A549 (cell line): ENCODE data around the gene MRPL36. TPM values are rescaled to one million over a fixed set of nuclear protein-coding genes. Genes with fewer than 3 reads are reported as not detected.
A peak's percentile ranks its signal among the peaks of the same experiment; 100 is the strongest.

Experiments used
- ATAC-seq, 2 experiments: fragments of 200-7000 bp in 1 of 2; fragments of >200 bp in 1 of 2; cut with Nextera tagmentation in 1 of 2; cut with Tn5 transposase in 1 of 2; 3 replicates each; pipeline versions ENCODE4 v1.8.0 to v1.9.1; 2018 to 2020; ENCODE audit warnings: mild to moderate bottlenecking in 1 of 2, moderate library complexity in 1 of 2
- CTCF ChIA-PET: fragments of 300-600 bp; sonication (Branson Sonifier 250); formaldehyde crosslinking; extraction: SDS; loops from one replicate; lab custom pipeline; 2021; ENCODE audit warnings: antibody characterized with exemption, inconsistent platforms; lab: Yijun Ruan, JAX
- POLR2A ChIA-PET: fragments of 350-600 bp; formaldehyde crosslinking; extraction: SDS; loops from one replicate; lab custom pipeline; 2021; ENCODE audit warnings: antibody characterized with exemption, inconsistent platforms; lab: Yijun Ruan, JAX
- DNase-seq, 2 experiments: peaks; one replicate each; pipeline versions ENCODE4 v3.0.0 to v3.0.0-alpha.2; 2011 to 2016; ENCODE audit warnings: low read depth in 1 of 2, low spot score in 1 of 2
- FAIRE-seq: peaks from 2 replicates; lab custom pipeline; 2011; peaks lifted over from hg19 to GRCh38; lab: Jason Lieb, UNC
- H3K27ac ChIP-seq, 2 experiments: fragments of >200 bp; sonication (Bioruptor Twin); formaldehyde crosslinking; 3 replicates each; pipeline ENCODE4 v1.5.1; 2016 to 2017
- H3K4me1 ChIP-seq: fragments of >200 bp; sonication (Bioruptor Twin); formaldehyde crosslinking; 3 replicates; pipeline ENCODE4 v1.6.1; 2016
- H3K4me2 ChIP-seq: fragments of >200 bp; sonication (Bioruptor Twin); formaldehyde crosslinking; 3 replicates; pipeline ENCODE4 v1.6.1; 2016
- H3K4me3 ChIP-seq: fragments of >200 bp; sonication (Bioruptor Twin); formaldehyde crosslinking; 3 replicates; pipeline ENCODE4 v1.5.1; 2016
- H3K9me3 ChIP-seq: fragments of >200 bp; sonication (Bioruptor Twin); formaldehyde crosslinking; 3 replicates; pipeline ENCODE4 v1.6.1; 2016
- ATOH8 ChIP-seq: fragments of 250-450 bp; sonication (Bioruptor Pico); IDR thresholded peaks from 2 replicates; pipeline ENCODE4 v1.5.0; 2020; ENCODE audit warnings: low read depth, mild to moderate bottlenecking, moderate library complexity
- BHLHE40 ChIP-seq: IDR thresholded peaks from 2 replicates; pipeline ENCODE4 v1.6.1; 2012; ENCODE audit warnings: low read depth, low read length, inconsistent platforms
- CBX8 ChIP-seq: fragments of 200-600 bp; sonication (generic); IDR thresholded peaks from 2 replicates; pipeline ENCODE4 v1.6.1; 2016
- CHD2 ChIP-seq: fragments of 150-350 bp; IDR thresholded peaks from 2 replicates; pipeline ENCODE4 v1.6.1; 2014; ENCODE audit warnings: low read length; ENCODE audit not compliant: partially characterized antibody
- CTCF ChIP-seq: fragments of >200 bp; sonication (Bioruptor Twin); formaldehyde crosslinking; IDR thresholded peaks from 3 replicates; pipeline ENCODE4 v1.5.1; 2016
- E2F6 ChIP-seq: IDR thresholded peaks from 2 replicates; pipeline ENCODE4 v1.6.1; 2012; ENCODE audit warnings: low read depth, borderline replicate concordance
- EHMT2 ChIP-seq: fragments of 200-600 bp; sonication (generic); IDR thresholded peaks from 2 replicates; pipeline ENCODE4 v1.6.1; 2016; ENCODE audit warnings: antibody characterized with exemption, low read depth, mild to moderate bottlenecking, moderate library complexity
- GATA3 ChIP-seq: IDR thresholded peaks from 2 replicates; pipeline ENCODE4 v1.6.1; 2012; ENCODE audit warnings: borderline replicate concordance
- HDAC2 ChIP-seq: fragments of 200-600 bp; sonication (generic); IDR thresholded peaks from 2 replicates; pipeline ENCODE4 v1.6.1; 2016
- HES2 ChIP-seq: fragments of >200 bp; sonication (Bioruptor Twin); formaldehyde crosslinking; IDR thresholded peaks from 2 replicates; pipeline ENCODE4 v1.6.1; 2016
- HEYL ChIP-seq: fragments of 250-450 bp; sonication (Bioruptor Pico); IDR thresholded peaks from 2 replicates; pipeline ENCODE4 v1.8.0; 2021; ENCODE audit warnings: mild to moderate bottlenecking, moderate library complexity
- HMGXB4 ChIP-seq: fragments of 250-450 bp; sonication (Bioruptor Pico); IDR thresholded peaks from 2 replicates; pipeline ENCODE4 v1.5.0; 2021; ENCODE audit warnings: mild to moderate bottlenecking, moderate library complexity, borderline replicate concordance
- HOXB13 ChIP-seq: fragments of 250-450 bp; sonication (Bioruptor Pico); IDR thresholded peaks from 2 replicates; pipeline ENCODE4 v1.5.0; 2020; ENCODE audit warnings: low read depth, mild to moderate bottlenecking, moderate library complexity
- JUNB ChIP-seq: fragments of >200 bp; sonication (Bioruptor Twin); formaldehyde crosslinking; IDR thresholded peaks from 2 replicates; pipeline ENCODE4 v1.6.1; 2016
- MAFK ChIP-seq: fragments of 450-650 bp; IDR thresholded peaks from 2 replicates; pipeline ENCODE4 v1.6.1; 2014; ENCODE audit not compliant: partially characterized antibody
- NPAS2 ChIP-seq: fragments of 250-450 bp; sonication (Bioruptor Pico); IDR thresholded peaks from 2 replicates; pipeline ENCODE4 v1.8.0; 2022; ENCODE audit warnings: mild to moderate bottlenecking, moderate library complexity, borderline replicate concordance
- NR3C1 ChIP-seq: fragments of >200 bp; sonication (Bioruptor Twin); formaldehyde crosslinking; IDR thresholded peaks from 3 replicates; pipeline ENCODE4 v1.6.1; 2017
- POLR2AphosphoS2 ChIP-seq: conservative IDR thresholded peaks from 2 replicates; pipeline ENCODE4 v1.6.1; 2012; ENCODE audit warnings: low read length, improper control_type of control experiment, inconsistent platforms
- RNF2 ChIP-seq: fragments of 200-600 bp; sonication (generic); IDR thresholded peaks from 2 replicates; pipeline ENCODE4 v1.6.1; 2016; ENCODE audit warnings: low read depth, mild to moderate bottlenecking, antibody characterized with exemption, moderate library complexity, borderline replicate concordance
- SREBF2 ChIP-seq: fragments of 450-650 bp; IDR thresholded peaks from 2 replicates; pipeline ENCODE4 v1.6.1; 2014; ENCODE audit warnings: mild to moderate bottlenecking, moderate library complexity
- TP53 ChIP-seq: fragments of 250-450 bp; sonication (Bioruptor Pico); IDR thresholded peaks from 2 replicates; pipeline ENCODE4 v1.5.0; 2021; ENCODE audit warnings: mild to moderate bottlenecking, moderate library complexity
- ZC3H11A ChIP-seq: fragments of 450-650 bp; IDR thresholded peaks from 2 replicates; pipeline ENCODE4 v1.6.1; 2014; ENCODE audit warnings: antibody characterized with exemption, mild to moderate bottlenecking
- WGBS: methylation state at CpG from one replicate; pipeline ENCODE4 v1.1.6; 2017; ENCODE audit errors: missing lambda C conversion rate; 5-methylcytosine and 5-hydroxymethylcytosine counted together
- polyA plus RNA-seq, 4 experiments: library from polyadenylated mRNA; depleted of rRNA in 3 of 4; stranded (reverse); fragments of >200 nt; fragmentation: RNase III in 1 of 4; extraction: RNeasy Plus Mini Kit Qiagen cat#74134 plus additional on column Dnase treatment in 1 of 4; gene quantifications; 2 replicates in 3 of 4; 3 replicates in 1 of 4; pipeline ENCODE4 v1.2.3, GENCODE V29; 2011 to 2017

The MRPL36 gene
- polyA plus RNA-seq, 2 of the 4 experiments (the other 2 are of a cell fraction), result 114 to 127 TPM

GRCh38 chr5:1836176-1836890 is 36.7 kb upstream of the MRPL36 start:
- Histone ChIP-seq H3K9me3 (no peaks in the 10 kb centered on the region), H3K27ac (no peak overlapping the region), H3K4me2 (no peak overlapping the region), H3K4me3 (no peak overlapping the region), H3K4me1 (no peaks in the 10 kb centered on the region)
- ChIA-PET POLR2A (no interaction called here), CTCF (interaction anchor here (0.7 kb wide), 1 partner anchor 1429 kb away, joined by 3 read pairs; no protein-coding TSS in a partner anchor)
- TF ChIP-seq MAFK, result peak; percentile 16
- TF ChIP-seq ATOH8, result no peak
- FAIRE-seq (no peak), DNase-seq (no peak), ATAC-seq (no peak)
- 70% methylated on average over 23 of the region's 23 CpGs for WGBS

- ChIA-PET CTCF (no interaction called here), POLR2A (no interaction called here)
- ATAC-seq (no peak), DNase-seq (no peak), FAIRE-seq (no peak)
- Histone ChIP-seq H3K9me3 (no peaks in the 10 kb centered on the region), H3K4me3 (no peak overlapping the region), H3K4me1 (no peaks in the 10 kb centered on the region), H3K27ac (no peak overlapping the region), H3K4me2 (no peak overlapping the region)
- 59% methylated on average over 13 of the region's 13 CpGs for WGBS
- TF ChIP-seq HES2, result no peak
- TF ChIP-seq BHLHE40, result no peak
- TF ChIP-seq ZC3H11A, result no peak
- no peak for TF ChIP-seq HOXB13 (CRISPR knock-in tag)
- no peak for TF ChIP-seq HEYL
- TF ChIP-seq CBX8, result no peak
- no peak for TF ChIP-seq RNF2
- no peak for TF ChIP-seq EHMT2
- TF ChIP-seq NR3C1, result no peak
- no peak for TF ChIP-seq E2F6
- no peak for TF ChIP-seq POLR2AphosphoS2
- TF ChIP-seq SREBF2, result no peak
- no peak for TF ChIP-seq HDAC2
- no peak for TF ChIP-seq TP53 (CRISPR knock-in tag)
- no peak for TF ChIP-seq MAFK
- TF ChIP-seq GATA3, result no peak
- TF ChIP-seq HMGXB4, result no peak
- no peak for TF ChIP-seq JUNB
- no peak for TF ChIP-seq CHD2
Observed at GRCh38 chr5:1835431-1835830, 35.8 kb upstream of the MRPL36 start.

- POLR2A ChIA-PET, result no interaction called here
- Histone ChIP-seq H3K27ac (no peak overlapping the region), H3K4me3 (no peak overlapping the region), H3K9me3 (no peaks in the 10 kb centered on the region), H3K4me1 (no peaks in the 10 kb centered on the region), H3K4me2 (no peak overlapping the region)
- TF ChIP-seq HMGXB4, result no peak
- TF ChIP-seq CTCF, result no peak
- no peak for TF ChIP-seq NPAS2 (CRISPR knock-in tag)
- ATAC-seq (no peak), FAIRE-seq (no peak), DNase-seq (no peak)
- CTCF ChIA-PET, result no interaction called here
- WGBS, result 41% methylated on average over 21 of the region's 21 CpGs
Observed at GRCh38 chr5:1834721-1835429, 35.2 kb upstream of the MRPL36 start.
